Epithelial cell of esophagus (primary cell): ENCODE data around the gene KCNE4.

ENCODE experiments used
- DNase-seq: peaks from one replicate; pipeline ENCODE4 v3.0.0; 2010; ENCODE audit warnings: low read depth
- H3K4me3 ChIP-seq: 2 replicates; pipeline ENCODE4 v1.5.1; 2011; ENCODE audit warnings: mild to moderate bottlenecking, low read length, control low read depth
- CTCF ChIP-seq: IDR thresholded peaks from 2 replicates; pipeline ENCODE4 v1.5.1; 2011; ENCODE audit warnings: low read depth, mild to moderate bottlenecking, low read length, control low read depth, inconsistent platforms; ENCODE audit not compliant: insufficient read depth; ENCODE audit errors: missing control alignments

KCNE4 gene

GRCh38 chr2:223012291-223012690, 39.7 kb upstream of the KCNE4 start:
- H3K4me3 ChIP-seq, result no peak overlapping the region
- TF ChIP-seq CTCF, result no peak
- no peak for DNase-seq

- DNase-seq, result no peak
- TF ChIP-seq CTCF, result no peak
- H3K4me3 ChIP-seq, result no peak overlapping the region
These were observed 32.5 kb upstream of the KCNE4 start for GRCh38 chr2:223019390-223019930.

GRCh38 chr2:223019987-223020717, 31.8 kb upstream of the KCNE4 start:
- TF ChIP-seq CTCF, result no peak
- H3K4me3 ChIP-seq, result no peak overlapping the region
- no peak for DNase-seq

GRCh38 chr2:223020971-223021675, 30.9 kb upstream of the KCNE4 start:
- TF ChIP-seq CTCF, result no peak

GRCh38 chr2:223026357-223027110, 25.5 kb upstream of the KCNE4 start:
- no peak for TF ChIP-seq CTCF
- DNase-seq, result no peak
- no peak overlapping the region for H3K4me3 ChIP-seq

More at GRCh38 chr2:223020971-223021675, 30.9 kb upstream of the KCNE4 start:
- no peak overlapping the region for H3K4me3 ChIP-seq
- DNase-seq, result no peak

DNA sequence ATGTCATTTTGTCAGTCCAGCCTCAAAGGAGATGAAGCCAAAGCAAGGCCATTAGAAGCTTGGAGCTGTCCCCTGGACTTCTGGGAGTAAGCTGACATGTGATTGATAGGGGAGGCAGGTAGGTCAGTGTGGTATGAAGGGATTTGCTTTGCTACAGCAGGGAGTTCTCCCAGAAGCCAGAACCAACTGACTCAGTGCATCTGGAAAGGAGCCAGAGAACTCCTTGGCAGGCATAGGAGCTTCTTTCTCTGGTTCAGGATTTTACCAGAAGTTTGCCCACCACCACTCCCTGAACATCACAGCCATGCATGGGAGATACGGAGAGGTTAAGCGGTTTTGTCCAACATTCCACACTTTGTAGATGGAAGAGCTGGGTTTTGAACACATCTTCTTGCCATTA, 24.5 kb upstream of the KCNE4 start:
- TF ChIP-seq CTCF, result no peak
- no peak overlapping the region for H3K4me3 ChIP-seq
- DNase-seq, result peak; percentile 81
